Mesendoderm (in vitro differentiated cells): ENCODE data around the gene CEP152.
A peak's percentile ranks its signal among the peaks of the same experiment; 100 is the strongest.

Experiments used
- DNase-seq: peaks from one replicate; pipeline ENCODE4 v3.0.0; 2013
- H2AK5ac ChIP-seq: 2 replicates; pipeline ENCODE4 v1.6.1; 2013; ENCODE audit warnings: low read length, inconsistent platforms
- H2BK120ac ChIP-seq: 2 replicates; pipeline ENCODE4 v1.6.1; 2013; ENCODE audit warnings: low read depth, mild to moderate bottlenecking, low read length, moderate library complexity, mixed read lengths
- H2BK15ac ChIP-seq: replicated peaks from 2 replicates; pipeline ENCODE4 v1.6.1; 2013; ENCODE audit warnings: low read depth, mild to moderate bottlenecking, moderate library complexity
- H2BK5ac ChIP-seq: 2 replicates; pipeline ENCODE4 v1.6.1; 2013; ENCODE audit warnings: low read length, inconsistent platforms
- H3K18ac ChIP-seq: 2 replicates; pipeline ENCODE4 v1.6.1; 2013; ENCODE audit warnings: mild to moderate bottlenecking, low read length, mixed read lengths
- H3K23ac ChIP-seq: one replicate; pipeline ENCODE4 v1.6.1; 2013; ENCODE audit warnings: low read length
- H3K27ac ChIP-seq: 2 replicates; pipeline ENCODE4 v1.5.1; 2013; ENCODE audit warnings: low read depth, mild to moderate bottlenecking, inconsistent platforms, low read length, moderate library complexity
- H3K27me3 ChIP-seq: 2 replicates; pipeline ENCODE4 v1.6.1; 2013; ENCODE audit warnings: low read length, control low read depth, mild to moderate bottlenecking, inconsistent platforms; ENCODE audit not compliant: insufficient read depth, poor library complexity
- H3K36me3 ChIP-seq: 2 replicates; pipeline ENCODE4 v1.6.1; 2013; ENCODE audit warnings: low read length, inconsistent platforms; ENCODE audit not compliant: control insufficient read depth, insufficient read depth
- H3K4ac ChIP-seq: one replicate; pipeline ENCODE4 v1.6.1; 2013; ENCODE audit warnings: low read depth, mild to moderate bottlenecking, low read length, moderate library complexity
- H3K4me1 ChIP-seq: 2 replicates; pipeline ENCODE4 v1.6.1; 2013; ENCODE audit warnings: low read depth, low read length, inconsistent platforms; ENCODE audit not compliant: control insufficient read depth
- H3K4me2 ChIP-seq: 2 replicates; pipeline ENCODE4 v1.6.1; 2013; ENCODE audit warnings: low read length
- H3K4me3 ChIP-seq: 2 replicates; pipeline ENCODE4 v1.5.1; 2013; ENCODE audit warnings: mild to moderate bottlenecking, low read length
- H3K56ac ChIP-seq: one replicate; pipeline ENCODE4 v1.6.1; 2013; ENCODE audit warnings: low read length
- H3K79me1 ChIP-seq: 2 replicates; pipeline ENCODE4 v1.6.1; 2013; ENCODE audit warnings: low read length, inconsistent platforms
- H3K79me2 ChIP-seq: 2 replicates; pipeline ENCODE4 v1.6.1; 2013; ENCODE audit warnings: mild to moderate bottlenecking, low read length; ENCODE audit not compliant: control insufficient read depth, insufficient read depth
- H3K9ac ChIP-seq: 2 replicates; pipeline ENCODE4 v1.6.1; 2013; ENCODE audit warnings: low read length, inconsistent platforms
- H4K5ac ChIP-seq: one replicate; pipeline ENCODE4 v1.6.1; 2013; ENCODE audit warnings: low read length
- H4K8ac ChIP-seq: one replicate; pipeline ENCODE4 v1.6.1; 2013; ENCODE audit warnings: low read depth, mild to moderate bottlenecking, control low read depth, low read length, moderate library complexity
- WGBS: extraction: QIAGEN DNeasy Blood & Tissue Kit; methylation state at CpG from one replicate; pipeline ENCODE4 v1.1.7; 2013; ENCODE audit warnings: low lambda C conversion rate, missing lambda C conversion rate; ENCODE audit not compliant: insufficient coverage; ENCODE audit errors: extremely low coverage; 5-methylcytosine and 5-hydroxymethylcytosine counted together

Gene CEP152

GRCh38 chr15:48720646-48721045 lies 90.2 kb downstream of the CEP152 start:
- DNase-seq, result no peak
- Histone ChIP-seq H2BK15ac (no peak overlapping the region), H3K4me2 (no peak overlapping the region), H3K18ac (peak overlapping the region; percentile 47), H3K79me2 (no peaks in the 10 kb centered on the region), H2AK5ac (no peak overlapping the region), H3K79me1 (no peaks in the 10 kb centered on the region), H3K27me3 (no peaks in the 10 kb centered on the region), H3K56ac (no peak overlapping the region), H3K9ac (no peak overlapping the region), H3K23ac (no peak overlapping the region), H3K4me3 (no peak overlapping the region), H3K4me1 (peaks cover 3% of the 10 kb centered on the region), H2BK120ac (no peak overlapping the region), H3K36me3 (no peaks in the 10 kb centered on the region), H2BK5ac (no peak overlapping the region), H3K27ac (no peak overlapping the region), H4K5ac (no peak overlapping the region), H4K8ac (no peak overlapping the region), H3K4ac (no peak overlapping the region)
- no CpG with 5 or more reads among the region's 3 CpGs for WGBS

- no peaks in the 10 kb centered on the region for H3K27me3 ChIP-seq
- no peaks in the 10 kb centered on the region for H3K79me2 ChIP-seq
- no CpG with 5 or more reads among the region's 4 CpGs for WGBS
- H3K4me3 ChIP-seq, result no peak overlapping the region
- H2AK5ac ChIP-seq, result no peak overlapping the region
- H3K4ac ChIP-seq, result no peak overlapping the region
- H2BK15ac ChIP-seq, result no peak overlapping the region
- H4K5ac ChIP-seq, result no peak overlapping the region
- H3K18ac ChIP-seq, result no peak overlapping the region
- H3K4me1 ChIP-seq, result peaks cover 3% of the 10 kb centered on the region
- H2BK120ac ChIP-seq, result no peak overlapping the region
- DNase-seq, result no peak
- no peaks in the 10 kb centered on the region for H3K79me1 ChIP-seq
- H2BK5ac ChIP-seq, result no peak overlapping the region
- H4K8ac ChIP-seq, result no peak overlapping the region
- H3K4me2 ChIP-seq, result no peak overlapping the region
- no peak overlapping the region for H3K56ac ChIP-seq
- H3K27ac ChIP-seq, result no peak overlapping the region
- H3K9ac ChIP-seq, result no peak overlapping the region
- H3K23ac ChIP-seq, result no peak overlapping the region
- no peaks in the 10 kb centered on the region for H3K36me3 ChIP-seq
These were observed 91.2 kb downstream of the CEP152 start for GRCh38 chr15:48719668-48720067.

- Histone ChIP-seq H2BK120ac (no peak overlapping the region), H2AK5ac (no peak overlapping the region), H3K4me2 (no peak overlapping the region), H3K23ac (no peak overlapping the region), H3K79me1 (no peaks in the 10 kb centered on the region), H3K18ac (no peak overlapping the region), H3K79me2 (no peaks in the 10 kb centered on the region), H2BK15ac (no peak overlapping the region), H3K9ac (no peak overlapping the region), H3K36me3 (no peaks in the 10 kb centered on the region), H3K27ac (no peak overlapping the region), H4K8ac (no peak overlapping the region), H4K5ac (no peak overlapping the region), H3K56ac (no peak overlapping the region), H2BK5ac (no peak overlapping the region), H3K4me1 (peaks cover 3% of the 10 kb centered on the region), H3K4me3 (no peak overlapping the region), H3K27me3 (no peaks in the 10 kb centered on the region), H3K4ac (no peak overlapping the region)
- no CpG with 5 or more reads among the region's 2 CpGs for WGBS
- DNase-seq, result no peak
These were observed 92.2 kb downstream of the CEP152 start for GRCh38 chr15:48718646-48719045.

GRCh38 chr15:48717458-48717857 lies 93.4 kb downstream of the CEP152 start:
- Histone ChIP-seq H2BK5ac (no peak overlapping the region), H3K18ac (no peak overlapping the region), H3K27me3 (no peaks in the 10 kb centered on the region), H3K9ac (no peak overlapping the region), H2BK120ac (no peak overlapping the region), H4K5ac (no peak overlapping the region), H2AK5ac (no peak overlapping the region), H3K23ac (no peak overlapping the region), H3K4me2 (no peak overlapping the region), H3K36me3 (no peaks in the 10 kb centered on the region), H3K79me1 (no peaks in the 10 kb centered on the region), H3K4me3 (no peak overlapping the region), H3K4ac (no peak overlapping the region), H3K27ac (no peak overlapping the region), H3K56ac (no peak overlapping the region), H3K4me1 (no peaks in the 10 kb centered on the region), H2BK15ac (no peak overlapping the region), H4K8ac (no peak overlapping the region), H3K79me2 (no peaks in the 10 kb centered on the region)
- no CpG with 5 or more reads among the region's 4 CpGs for WGBS
- no peak for DNase-seq

DNA sequence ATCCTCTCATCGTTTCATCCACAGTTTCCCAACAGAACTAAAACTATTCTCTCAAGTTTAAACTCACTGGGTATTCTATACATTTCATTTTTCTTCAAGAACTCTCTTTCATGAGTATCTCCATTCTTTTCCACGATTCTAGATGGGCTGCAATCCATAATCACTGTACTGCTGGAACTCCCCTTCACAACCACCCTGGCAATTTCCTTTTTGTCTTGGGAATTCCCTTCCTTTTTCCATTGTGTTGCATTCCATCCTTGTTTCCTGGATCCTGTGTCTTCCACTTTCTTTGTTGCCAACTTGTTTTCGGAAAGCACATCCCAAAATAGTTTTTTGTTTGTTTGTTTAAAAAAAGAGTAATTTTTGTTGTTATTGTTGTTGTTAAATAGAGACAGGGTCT lies 98.3 kb downstream of the CEP152 start:
- no peak overlapping the region for H2BK120ac ChIP-seq
- H3K56ac ChIP-seq, result no peak overlapping the region
- H3K9ac ChIP-seq, result no peak overlapping the region
- no peaks in the 10 kb centered on the region for H3K79me1 ChIP-seq
- no peak overlapping the region for H3K27ac ChIP-seq
- H3K4ac ChIP-seq, result no peak overlapping the region
- no peak overlapping the region for H4K8ac ChIP-seq
- no peak for DNase-seq
- H3K4me1 ChIP-seq, result no peaks in the 10 kb centered on the region
- H3K23ac ChIP-seq, result no peak overlapping the region
- H3K79me2 ChIP-seq, result no peaks in the 10 kb centered on the region
- no peak overlapping the region for H3K18ac ChIP-seq
- H3K4me3 ChIP-seq, result no peak overlapping the region
- no peaks in the 10 kb centered on the region for H3K36me3 ChIP-seq
- H3K27me3 ChIP-seq, result no peaks in the 10 kb centered on the region
- H2BK5ac ChIP-seq, result no peak overlapping the region
- no peak overlapping the region for H2AK5ac ChIP-seq
- H4K5ac ChIP-seq, result no peak overlapping the region
- no peak overlapping the region for H3K4me2 ChIP-seq
- 100% methylated on average over 1 of the region's 3 CpGs for WGBS
- H2BK15ac ChIP-seq, result no peak overlapping the region

DNA sequence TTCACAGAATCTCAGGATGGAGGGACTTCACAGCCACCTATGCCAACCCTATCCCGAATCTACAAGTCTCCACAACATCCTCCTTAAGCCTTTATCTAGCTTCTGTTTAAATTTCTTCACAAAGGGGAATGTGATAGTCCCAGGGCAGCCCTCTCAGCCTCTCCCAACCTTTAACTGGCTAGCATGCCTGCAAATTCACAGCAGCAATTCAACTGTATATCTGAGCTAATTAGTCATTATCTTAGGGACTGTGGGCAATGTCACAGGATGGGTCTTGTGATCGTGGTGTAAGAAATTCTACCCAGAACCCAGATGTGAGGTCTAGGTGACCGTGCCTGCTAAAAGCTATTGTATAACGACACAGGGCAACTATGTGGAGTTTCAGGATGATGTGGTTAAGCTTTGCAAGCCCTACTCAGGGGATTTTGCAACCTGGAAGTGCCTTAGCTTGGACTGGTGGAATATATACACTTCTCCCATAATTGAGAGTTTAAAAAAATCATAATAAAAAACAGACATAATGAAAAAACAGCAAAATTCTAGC lies 99.8 kb downstream of the CEP152 start:
- H3K4ac ChIP-seq, result no peak overlapping the region
- H3K56ac ChIP-seq, result peak overlapping the region; percentile 7
- H3K4me1 ChIP-seq, result no peaks in the 10 kb centered on the region
- no peak overlapping the region for H2BK5ac ChIP-seq
- H2AK5ac ChIP-seq, result no peak overlapping the region
- no peaks in the 10 kb centered on the region for H3K79me1 ChIP-seq
- peak; percentile 95 for DNase-seq
- H3K36me3 ChIP-seq, result no peaks in the 10 kb centered on the region
- no peak overlapping the region for H4K8ac ChIP-seq
- H3K4me3 ChIP-seq, result no peak overlapping the region
- no peaks in the 10 kb centered on the region for H3K27me3 ChIP-seq
- no peak overlapping the region for H3K9ac ChIP-seq
- no peak overlapping the region for H4K5ac ChIP-seq
- H3K4me2 ChIP-seq, result no peak overlapping the region
- no CpG with 5 or more reads among the region's 4 CpGs for WGBS
- H3K27ac ChIP-seq, result no peak overlapping the region
- no peak overlapping the region for H3K23ac ChIP-seq
- H2BK15ac ChIP-seq, result no peak overlapping the region
- H3K79me2 ChIP-seq, result no peaks in the 10 kb centered on the region
- no peak overlapping the region for H2BK120ac ChIP-seq
- no peak overlapping the region for H3K18ac ChIP-seq
